ENCODE data around the gene C1QTNF9B.

- TF ChIP-seq EZH2 (IDR thresholded peaks at IDR 0.05; ENCODE audit: low read depth) = no peak
- TF ChIP-seq, protein P1, sequence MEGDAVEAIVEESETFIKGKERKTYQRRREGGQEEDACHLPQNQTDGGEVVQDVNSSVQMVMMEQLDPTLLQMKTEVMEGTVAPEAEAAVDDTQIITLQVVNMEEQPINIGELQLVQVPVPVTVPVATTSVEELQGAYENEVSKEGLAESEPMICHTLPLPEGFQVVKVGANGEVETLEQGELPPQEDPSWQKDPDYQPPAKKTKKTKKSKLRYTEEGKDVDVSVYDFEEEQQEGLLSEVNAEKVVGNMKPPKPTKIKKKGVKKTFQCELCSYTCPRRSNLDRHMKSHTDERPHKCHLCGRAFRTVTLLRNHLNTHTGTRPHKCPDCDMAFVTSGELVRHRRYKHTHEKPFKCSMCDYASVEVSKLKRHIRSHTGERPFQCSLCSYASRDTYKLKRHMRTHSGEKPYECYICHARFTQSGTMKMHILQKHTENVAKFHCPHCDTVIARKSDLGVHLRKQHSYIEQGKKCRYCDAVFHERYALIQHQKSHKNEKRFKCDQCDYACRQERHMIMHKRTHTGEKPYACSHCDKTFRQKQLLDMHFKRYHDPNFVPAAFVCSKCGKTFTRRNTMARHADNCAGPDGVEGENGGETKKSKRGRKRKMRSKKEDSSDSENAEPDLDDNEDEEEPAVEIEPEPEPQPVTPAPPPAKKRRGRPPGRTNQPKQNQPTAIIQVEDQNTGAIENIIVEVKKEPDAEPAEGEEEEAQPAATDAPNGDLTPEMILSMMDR (conservative IDR thresholded peaks at IDR 0.05) = no peak
These were observed 38.8 kb downstream of the C1QTNF9B start for GRCh38 chr13:23858546-23858945.

Measured in PC-9 (cell line).